GM18907 (cell line): Measurements from ENCODE around the gene VAV2.

Source experiments
- ATAC-seq: cut with Tn5 transposase; IDR thresholded peaks from one replicate; pipeline ENCODE4 v1.9.1; 2021; ENCODE audit warnings: mild to moderate bottlenecking, moderate library complexity; ENCODE audit not compliant: unreplicated experiment

VAV2 gene

GRCh38 chr9:133956520-133957076, 35.5 kb downstream of the VAV2 start:
- no peak for ATAC-seq

GRCh38 chr9:133955821-133956411, 36.2 kb downstream of the VAV2 start:
- ATAC-seq: peak; percentile 24

GRCh38 chr9:133954862-133955529, 37.1 kb downstream of the VAV2 start:
- ATAC-seq: no peak

GRCh38 chr9:133953976-133954709, 38.0 kb downstream of the VAV2 start:
- peak; percentile 35 for ATAC-seq

- ATAC-seq: no peak
Measured at GRCh38 chr9:133953621-133953975, 38.5 kb downstream of the VAV2 start.

GRCh38 chr9:133952598-133953550, 39.2 kb downstream of the VAV2 start:
- no peak for ATAC-seq

- ATAC-seq: no peak
Measured at GRCh38 chr9:133951265-133951664, 40.9 kb downstream of the VAV2 start.

GRCh38 chr9:133950629-133951111, 41.5 kb downstream of the VAV2 start:
- no peak for ATAC-seq

GRCh38 chr9:133950192-133950591, 41.9 kb downstream of the VAV2 start:
- no peak for ATAC-seq

GRCh38 chr9:133949486-133950061, 42.5 kb downstream of the VAV2 start:
- ATAC-seq: no peak

- no peak for ATAC-seq
Measured at GRCh38 chr9:133948561-133949485, 43.3 kb downstream of the VAV2 start.

GRCh38 chr9:133948131-133948530, 44.0 kb downstream of the VAV2 start:
- no peak for ATAC-seq

GRCh38 chr9:133946840-133947486, 45.2 kb downstream of the VAV2 start:
- no peak for ATAC-seq

GRCh38 chr9:133945977-133946753, 46.0 kb downstream of the VAV2 start:
- peak; percentile 36 for ATAC-seq

GRCh38 chr9:133945314-133945975, 46.7 kb downstream of the VAV2 start:
- ATAC-seq: peak; percentile 68

GRCh38 chr9:133944746-133945135, 47.4 kb downstream of the VAV2 start:
- ATAC-seq: no peak
